Measurements from ENCODE around the gene HPD.
"Not testable (repeated sequence)": the region's sequence is repeated elsewhere in the genome, so short reads cannot be mapped to it uniquely, and the experiment has no call there.

The HPD gene

DNA sequence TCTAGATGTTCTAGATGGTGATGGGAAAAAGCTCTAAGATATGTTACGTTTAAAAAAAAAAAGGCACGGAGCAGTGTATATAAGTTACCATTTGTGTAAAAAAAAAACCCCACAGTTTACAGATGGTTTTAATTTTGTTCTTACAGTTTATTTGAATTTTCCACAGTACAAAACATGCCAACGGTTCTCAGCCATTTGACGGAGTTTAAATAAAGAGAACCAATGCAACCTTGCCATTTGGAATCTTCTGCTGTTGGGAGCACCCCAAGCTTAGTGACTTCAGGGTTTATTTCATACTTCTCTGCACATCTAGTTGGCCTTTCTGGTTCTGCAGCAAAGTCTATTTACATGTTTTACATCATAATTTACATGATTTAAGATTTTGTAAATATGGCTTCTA lies 7.7 kb upstream of the HPD start:
- DNase-seq (ENCODE audit: low read depth): no peak

DNA sequence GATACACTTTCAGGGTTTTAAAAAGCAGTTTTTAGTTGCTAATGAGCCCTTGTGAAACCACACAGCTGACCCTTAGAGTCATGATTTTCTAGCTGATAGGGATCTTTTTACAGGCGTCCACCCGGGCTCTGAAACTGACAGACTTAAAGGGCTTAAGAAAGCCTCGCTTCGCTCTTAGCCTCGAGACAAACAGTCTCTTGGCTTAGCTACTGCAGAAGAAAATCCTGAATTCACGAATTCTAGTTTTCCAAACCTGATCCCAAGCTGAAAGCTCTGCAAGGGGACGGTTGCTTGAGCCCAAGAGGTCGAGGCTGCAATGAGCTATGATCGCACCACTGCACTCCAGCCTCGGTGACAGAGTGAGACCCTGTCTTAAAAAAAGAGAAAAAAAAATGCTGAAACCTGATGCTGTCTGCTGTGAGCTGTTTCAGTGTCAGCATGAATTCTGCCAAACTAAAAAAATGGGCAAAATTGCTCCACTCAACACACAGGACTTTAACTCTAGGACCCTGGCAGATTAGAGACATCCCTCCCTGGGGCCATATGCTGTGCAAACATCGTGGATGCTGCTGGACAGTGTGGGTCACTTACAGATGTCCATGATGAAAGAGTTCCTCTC lies 3.1 kb upstream of the HPD start:
- DNase-seq (ENCODE audit: low read depth): no peak

- not testable (repeated sequence) for DNase-seq (ENCODE audit: low read depth)
Measured at GRCh38 chr12:121860699-121861098, 2.0 kb upstream of the HPD start.

DNA sequence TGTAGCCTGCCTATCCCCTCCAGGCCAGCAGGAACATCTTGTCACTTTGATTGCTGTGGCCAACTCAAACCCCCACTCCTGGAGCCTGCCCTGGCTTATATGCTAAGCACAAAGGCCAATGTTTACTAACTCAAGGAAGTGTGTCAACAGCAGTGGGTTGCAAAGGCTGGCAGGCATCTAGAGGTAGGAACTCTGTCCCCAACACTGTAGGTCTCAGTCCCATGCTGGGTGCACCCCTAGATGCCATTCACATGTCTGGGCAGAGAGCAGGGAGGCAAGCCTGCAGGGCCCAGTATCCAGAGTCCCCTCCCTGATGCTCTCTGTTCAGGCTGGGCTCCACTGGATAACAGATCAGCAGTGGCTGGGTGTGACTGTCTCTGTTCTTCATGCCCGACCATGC lies 1.6 kb upstream of the HPD start:
- no peak for DNase-seq (ENCODE audit: low read depth)

- DNase-seq (ENCODE audit: low read depth): no peak
Measured at GRCh38 chr12:121858318-121858661, 369 bp downstream of the HPD start.

DNA sequence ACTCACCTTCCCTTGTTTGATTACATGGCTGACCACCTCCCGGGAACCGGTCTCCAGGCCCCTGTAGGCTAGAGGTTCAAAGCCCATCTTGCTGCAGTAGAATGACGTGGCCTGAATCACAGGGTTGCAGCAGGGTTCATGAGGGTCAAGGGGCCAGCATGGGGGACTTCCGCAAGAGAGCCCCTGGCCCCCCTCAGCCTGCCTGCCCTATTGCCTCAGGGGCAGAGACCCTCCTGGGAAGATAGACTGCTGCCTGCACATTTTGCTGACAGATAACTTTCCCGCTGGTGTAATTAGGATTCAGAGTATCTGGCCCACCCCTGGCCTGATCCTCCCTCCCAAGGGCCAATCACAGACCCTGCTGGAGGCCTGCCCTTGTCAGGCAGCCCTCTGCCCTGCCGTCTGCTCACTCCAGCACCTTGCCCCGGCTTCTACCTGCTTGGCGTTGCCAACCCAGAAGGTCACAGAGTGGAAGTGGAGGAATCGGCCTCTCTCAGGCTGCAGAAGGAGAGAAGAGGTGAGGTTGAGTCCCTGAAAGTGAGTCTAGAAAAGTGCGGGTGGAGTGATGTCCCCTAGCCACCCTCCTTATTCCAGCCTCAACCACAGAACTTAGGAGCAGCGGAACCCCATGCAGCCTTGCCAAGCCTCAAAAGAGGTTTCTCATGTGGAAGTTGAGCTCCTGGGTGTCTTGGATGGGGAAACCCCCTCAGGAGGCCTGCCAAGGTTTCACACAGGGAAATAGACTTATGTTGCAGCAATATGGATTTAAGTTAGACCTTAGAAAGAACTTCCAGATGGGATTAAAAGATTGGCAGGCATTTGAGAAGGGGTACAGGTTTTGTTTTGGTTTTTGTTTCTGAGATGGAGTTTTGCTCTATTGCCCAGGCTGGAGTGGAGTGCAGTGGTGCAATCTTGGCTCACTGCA lies 1.1 kb downstream of the HPD start:
- DNase-seq (ENCODE audit: low read depth): no peak

DNA sequence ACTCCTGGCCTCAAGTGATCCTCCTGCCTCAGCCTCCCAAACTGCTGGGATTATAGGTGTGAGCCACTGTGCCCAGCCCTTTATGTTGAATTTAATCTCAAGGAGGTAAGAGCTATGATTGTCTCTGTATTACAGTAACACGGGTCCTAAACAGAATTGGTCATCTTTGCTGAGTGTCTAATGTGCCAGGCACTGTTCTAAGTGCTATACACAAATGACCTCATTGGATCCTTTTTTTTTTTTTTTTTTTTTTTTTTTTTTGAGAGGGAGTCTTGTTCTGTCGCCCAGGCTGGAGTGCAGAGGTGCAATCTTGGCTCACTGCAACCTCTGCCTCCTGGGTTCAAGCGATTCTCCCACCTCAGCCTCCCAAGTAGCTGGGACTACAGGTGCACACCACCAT lies 6.3 kb downstream of the HPD start:
- DNase-seq (ENCODE audit: low read depth): not testable (repeated sequence)

- DNase-seq (ENCODE audit: low read depth): no peak
Measured at GRCh38 chr12:121849665-121850064, 9.0 kb downstream of the HPD start.

DNA sequence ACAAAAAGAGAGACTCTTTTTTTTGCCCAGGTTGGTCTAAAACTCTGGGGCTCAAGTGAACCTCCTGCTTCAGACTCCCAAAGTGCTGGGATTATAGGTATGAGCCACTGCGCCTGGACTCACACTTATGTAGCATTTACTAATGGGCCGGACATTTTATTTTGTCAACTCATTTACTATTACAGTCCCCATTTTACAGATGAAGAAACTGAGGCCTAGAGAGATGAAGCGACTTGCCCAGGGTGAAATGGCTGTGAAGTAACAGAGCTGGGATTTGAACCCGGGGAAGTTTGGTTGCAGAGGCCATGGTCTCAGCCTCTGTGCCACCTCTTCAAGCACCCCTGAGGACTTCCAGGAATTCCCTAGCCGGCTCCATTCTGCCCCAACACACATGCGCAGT lies 9.4 kb downstream of the HPD start:
- DNase-seq (ENCODE audit: low read depth): no peak

DNA sequence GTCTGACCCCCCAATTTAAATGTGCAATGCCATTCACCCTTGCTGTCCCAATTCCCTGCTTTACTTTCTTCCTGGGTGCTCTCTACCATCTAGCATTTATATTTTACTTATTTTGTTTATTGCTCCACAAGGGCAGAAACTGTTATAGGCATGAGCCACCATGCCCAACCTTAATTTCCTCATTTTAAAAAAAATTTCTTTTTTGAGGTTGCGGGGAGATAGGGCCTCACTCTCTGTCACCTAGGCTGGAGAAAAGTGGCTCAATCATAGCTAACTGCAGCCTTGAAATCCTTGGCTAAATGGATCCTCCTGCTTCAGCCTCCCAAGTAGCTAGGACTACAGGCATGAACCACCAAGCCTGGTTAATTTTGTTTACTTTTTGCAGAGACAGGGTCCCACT lies 13.0 kb downstream of the HPD start:
- DNase-seq (ENCODE audit: low read depth): no peak

GRCh38 chr12:121843236-121843982 lies 15.2 kb downstream of the HPD start:
- no peak for DNase-seq (ENCODE audit: low read depth)

DNA sequence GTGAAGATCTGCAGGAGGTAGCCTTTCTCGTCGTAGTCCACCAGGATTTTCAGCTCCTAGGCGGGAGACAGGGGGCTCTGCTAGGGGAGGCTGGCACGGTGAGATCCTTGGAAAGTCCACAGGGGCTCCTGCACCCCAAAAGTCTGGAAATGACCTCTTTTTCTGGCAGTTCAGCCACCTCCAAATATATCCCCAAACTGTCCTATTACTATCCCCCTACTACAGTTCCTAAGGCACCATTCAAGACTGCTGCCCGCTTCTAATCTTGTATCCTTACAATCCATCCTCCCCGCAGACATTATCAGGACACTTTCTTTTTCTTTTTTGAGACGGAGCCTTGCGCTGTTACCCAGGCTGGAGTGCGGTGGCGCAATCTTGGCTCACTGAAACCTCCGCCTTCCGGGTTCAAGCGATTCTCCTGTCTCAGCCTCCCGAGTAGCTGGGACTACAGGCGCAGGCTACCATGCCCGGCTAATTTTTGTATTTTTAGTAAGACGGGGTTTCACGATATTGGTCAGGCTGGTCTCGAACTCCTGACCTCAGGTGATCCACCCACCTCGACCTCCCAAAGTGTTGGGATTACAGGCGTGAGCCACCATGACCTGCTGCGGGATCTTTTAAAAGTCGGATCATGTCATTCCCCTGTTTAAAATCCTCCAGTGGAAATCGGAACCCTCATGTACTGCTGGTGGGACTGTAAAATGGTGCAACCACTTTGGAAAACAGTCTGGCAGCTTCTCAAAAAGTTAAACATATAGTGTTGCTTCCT lies 18.5 kb downstream of the HPD start:
- DNase-seq (ENCODE audit: low read depth): no peak

GRCh38 chr12:121839106-121839992 lies 19.3 kb downstream of the HPD start:
- peak; percentile 100 for DNase-seq (ENCODE audit: low read depth)

GRCh38 chr12:121838126-121838525 lies 20.5 kb downstream of the HPD start:
- no peak for DNase-seq (ENCODE audit: low read depth)

- no peak for DNase-seq (ENCODE audit: low read depth)
Measured at GRCh38 chr12:121837680-121838079, 21.0 kb downstream of the HPD start.

DNA sequence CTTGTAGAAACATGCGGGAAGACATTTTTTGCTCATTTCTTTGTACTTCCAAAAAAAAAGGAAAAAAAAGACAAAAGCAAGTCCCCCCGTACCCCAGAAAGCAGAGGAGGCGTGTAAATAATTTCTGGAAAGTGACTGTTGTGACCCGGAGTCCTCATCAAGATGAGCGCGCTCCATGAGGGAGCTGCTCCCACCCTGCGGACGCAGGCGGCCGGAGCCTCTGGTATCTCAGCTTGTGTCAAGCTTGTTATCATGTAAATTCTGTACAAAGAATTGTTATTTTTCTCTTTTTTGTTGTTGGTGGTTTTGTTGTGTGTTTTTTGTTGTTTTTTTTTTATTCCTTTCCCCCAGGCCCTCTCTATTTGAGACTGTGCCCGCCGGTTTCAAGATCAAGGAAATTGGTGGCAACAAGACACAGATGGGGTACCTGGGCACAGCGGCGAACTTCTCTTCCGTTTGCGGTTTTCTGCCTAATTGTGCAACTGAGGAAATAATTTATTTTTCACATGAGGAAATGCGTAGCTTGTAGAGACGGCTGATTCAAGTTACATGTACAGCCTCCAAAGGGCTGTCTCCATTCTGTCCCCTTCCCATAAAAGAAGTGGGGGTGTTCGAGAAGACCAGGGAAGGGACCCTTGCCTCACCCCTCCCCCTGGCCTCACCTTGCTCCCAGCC lies 27.0 kb downstream of the HPD start:
- DNase-seq (ENCODE audit: low read depth): no peak

GRCh38 chr12:121830588-121831265 lies 27.9 kb downstream of the HPD start:
- DNase-seq (ENCODE audit: low read depth): no peak

GRCh38 chr12:121830134-121830533 lies 28.5 kb downstream of the HPD start:
- no peak for DNase-seq (ENCODE audit: low read depth)

GRCh38 chr12:121829250-121829918 lies 29.3 kb downstream of the HPD start:
- DNase-seq (ENCODE audit: low read depth): no peak

All from activated T-helper 1 cell treated with Interleukin-2 at 50 U/mL for 16 hours (primary cell).